HG02852 (cell line): ENCODE results near the gene CNKSR3.
"Not testable (repeated sequence)": the region's sequence is repeated elsewhere in the genome, so short reads cannot be mapped to it uniquely, and the experiment has no call there.

Experiments
- ATAC-seq: cut with Tn5 transposase; IDR thresholded peaks from one replicate; pipeline ENCODE4 v1.9.1; 2021; ENCODE audit warnings: mild to moderate bottlenecking, moderate library complexity; ENCODE audit not compliant: unreplicated experiment

CNKSR3 gene

GRCh38 chr6:154510144-154510905, at the start of gene CNKSR3:
Gene CNKSR3 (minus strand): TSS chr6:154510685. CDS start chr6:154510114, 571 bp downstream.
- peak; percentile 67 for ATAC-seq

GRCh38 chr6:154558984-154559383, 48.5 kb upstream of the CNKSR3 start:
- ATAC-seq = no peak

GRCh38 chr6:154558513-154558912, 48.0 kb upstream of the CNKSR3 start:
- ATAC-seq = no peak

GRCh38 chr6:154555073-154555677, 44.7 kb upstream of the CNKSR3 start:
- no peak for ATAC-seq

- no peak for ATAC-seq
Observed at GRCh38 chr6:154554491-154554890, 44.0 kb upstream of the CNKSR3 start.

- no peak for ATAC-seq
Observed at GRCh38 chr6:154550779-154551178, 40.3 kb upstream of the CNKSR3 start.

- ATAC-seq = no peak
Observed at GRCh38 chr6:154549179-154549578, 38.7 kb upstream of the CNKSR3 start.

GRCh38 chr6:154548130-154548830, 37.8 kb upstream of the CNKSR3 start:
- ATAC-seq = no peak

GRCh38 chr6:154543628-154544027, 33.1 kb upstream of the CNKSR3 start:
- no peak for ATAC-seq

GRCh38 chr6:154542747-154543146, 32.3 kb upstream of the CNKSR3 start:
- no peak for ATAC-seq

- ATAC-seq = not testable (repeated sequence)
Observed at GRCh38 chr6:154541837-154542236, 31.4 kb upstream of the CNKSR3 start.

- ATAC-seq = no peak
Observed at GRCh38 chr6:154539593-154540269, 29.2 kb upstream of the CNKSR3 start.

- no peak for ATAC-seq
Observed at GRCh38 chr6:154538640-154539191, 28.2 kb upstream of the CNKSR3 start.

- no peak for ATAC-seq
Observed at GRCh38 chr6:154537511-154538325, 27.2 kb upstream of the CNKSR3 start.

- ATAC-seq = no peak
Observed at GRCh38 chr6:154536999-154537398, 26.5 kb upstream of the CNKSR3 start.

GRCh38 chr6:154536255-154536654, 25.8 kb upstream of the CNKSR3 start:
- ATAC-seq = no peak

- no peak for ATAC-seq
Observed at GRCh38 chr6:154535851-154536250, 25.4 kb upstream of the CNKSR3 start.

GRCh38 chr6:154535147-154535546, 24.7 kb upstream of the CNKSR3 start:
- no peak for ATAC-seq

GRCh38 chr6:154534531-154534930, 24.0 kb upstream of the CNKSR3 start:
- no peak for ATAC-seq

- no peak for ATAC-seq
Observed at GRCh38 chr6:154532426-154532825, 21.9 kb upstream of the CNKSR3 start.
